ENCODE measurements around the gene ATG101. TPM values are rescaled to one million over a fixed set of nuclear protein-coding genes. Genes with fewer than 3 reads are reported as not detected.

ATG101 gene
- total and polyA plus RNA-seq, 2 donors (not counting 1 experiment from before 2014, with no cell fraction given), result 19.4 to 50.3 TPM

- Histone ChIP-seq H3K27me3 (replicated peaks in 1 of 4; ENCODE audit: control extremely low read depth in 1 of 4, control insufficient read depth in 3 of 4, insufficient read depth in 4 of 4, low read length in 3 of 4) (peaks cover 0 to 2% (median 0%) of the 10 kb centered on the region in 4 experiments), H3K9me3 (ENCODE audit: control extremely low read depth in 1 of 3, control insufficient read depth in 2 of 3, insufficient read depth in 1 of 3, low read length in 2 of 3) (no peaks in the 10 kb centered on the region), H3K79me2 (ENCODE audit: control insufficient read depth, insufficient read depth, low read length) (no peaks in the 10 kb centered on the region), H3K27ac (ENCODE audit: low read length in 2 of 2) (peak overlapping the region; percentile 93 to 96), H2AFZ (ENCODE audit: insufficient read depth, low read depth, low read length, poor library complexity, severe bottlenecking) (peak overlapping the region; percentile 47), H3K4me1 (ENCODE audit: control insufficient read depth in 2 of 2, insufficient read depth in 2 of 2, low read length in 2 of 2) (peaks cover 35 to 56% of the 10 kb centered on the region in 2 donors), H3K9ac (ENCODE audit: low read length) (peak overlapping the region; percentile 67), H4K20me1 (ENCODE audit: control insufficient read depth, insufficient read depth, low read length, poor library complexity, severe bottlenecking) (no peaks in the 10 kb centered on the region), H3K4me2 (replicated peaks; ENCODE audit: low read depth, low read length, poor library complexity, severe bottlenecking) (peak overlapping the region; percentile 87), H3K36me3 (replicated peaks in 1 of 2; ENCODE audit: control extremely low read depth in 1 of 2, control insufficient read depth in 1 of 2, extremely low read depth in 1 of 2, insufficient read depth in 2 of 2, low read length in 1 of 2) (no peaks in the 10 kb centered on the region), H3K4me3 (ENCODE audit: control extremely low read depth in 1 of 5, extremely low read depth in 1 of 5, insufficient read depth in 1 of 5, low read depth in 2 of 5, low read length in 4 of 5) (peak overlapping the region; percentile 32 to 62 (median 57))
- TF ChIP-seq EZH2 (IDR thresholded peaks at IDR 0.05; ENCODE audit: borderline replicate concordance, insufficient read depth, low read depth, low read length, poor library complexity, severe bottlenecking), result no peak
- TF ChIP-seq CTCF (IDR thresholded peaks at IDR 0.05), result no peak
- ChIA-PET POLR2A (interaction anchor here (0.5 to 2.4 kb wide), 8 partner anchors 10 to 187 kb away, joined by 3 to 15 read pairs (median 6); partner anchors contain the start of genes ATG101, NR4A1 and TAMALIN), CTCF (interaction anchor here (1.2 to 32.6 kb wide), 9 partner anchors 9 to 88 kb away, joined by 3 to 1315 read pairs (median 18); partner anchors contain the start of genes ATG101, NR4A1, SMIM41 and TAMALIN)
- Mint-ChIP-seq H3K4me1 (peaks cover 53% of the 10 kb centered on the region), H3K27me3 (no peaks in the 10 kb centered on the region), H3K27ac (peak overlapping the region; percentile 90), H3K4me3 (peak overlapping the region; percentile 84), H3K9me3 (ENCODE audit: insufficient read depth) (no peaks in the 10 kb centered on the region)
- WGBS (ENCODE audit: insufficient coverage), result 31% methylated on average over 9 of the region's 13 CpGs
- intact Hi-C loops (cut with micrococcal nuclease), result loop anchor here (1.0 to 5.0 kb wide), 6 partner anchors 8 to 85 kb away; partner anchors contain the start of genes ACVR1B, ATG101 and NR4A1
- ATAC-seq (ENCODE audit: low read depth) (no peak), DNase-seq (peak; percentile 57)
These were observed 36.2 kb upstream of the ATG101 start for GRCh38 chr12:52033446-52034140.

- intact Hi-C loops (cut with micrococcal nuclease), result no loop called here
- H3K4me1 Mint-ChIP-seq, result peaks cover 67% of the 10 kb centered on the region
- no peak for ATAC-seq (ENCODE audit: low read depth)
- Histone ChIP-seq H3K79me2 (ENCODE audit: control insufficient read depth, insufficient read depth, low read length) (no peaks in the 10 kb centered on the region), H3K9me3 (ENCODE audit: control extremely low read depth in 1 of 3, control insufficient read depth in 2 of 3, insufficient read depth in 1 of 3, low read length in 2 of 3) (no peaks in the 10 kb centered on the region), H3K36me3 (replicated peaks in 1 of 2; ENCODE audit: control extremely low read depth in 1 of 2, control insufficient read depth in 1 of 2, extremely low read depth in 1 of 2, insufficient read depth in 2 of 2, low read length in 1 of 2) (no peaks in the 10 kb centered on the region), H3K4me1 (ENCODE audit: control insufficient read depth in 2 of 2, insufficient read depth in 2 of 2, low read length in 2 of 2) (peaks cover 35 to 58% of the 10 kb centered on the region in 2 donors), H4K20me1 (ENCODE audit: control insufficient read depth, insufficient read depth, low read length, poor library complexity, severe bottlenecking) (no peaks in the 10 kb centered on the region), H3K9ac (ENCODE audit: low read length) (no peak overlapping the region), H3K27ac (ENCODE audit: low read length in 2 of 2) (no peak overlapping the region), H3K27me3 (replicated peaks in 1 of 4; ENCODE audit: control extremely low read depth in 1 of 4, control insufficient read depth in 3 of 4, insufficient read depth in 4 of 4, low read length in 3 of 4) (peaks cover 0 to 2% (median 0%) of the 10 kb centered on the region in 4 experiments), H3K4me2 (replicated peaks; ENCODE audit: low read depth, low read length, poor library complexity, severe bottlenecking) (no peak overlapping the region), H3K4me3 (ENCODE audit: control extremely low read depth in 1 of 5, extremely low read depth in 1 of 5, insufficient read depth in 1 of 5, low read depth in 2 of 5, low read length in 4 of 5) (no peak overlapping the region), H2AFZ (ENCODE audit: insufficient read depth, low read depth, low read length, poor library complexity, severe bottlenecking) (no peak overlapping the region)
- ChIA-PET POLR2A (interaction anchor here (1.2 kb wide), 1 partner anchor 15 kb away, joined by 4 read pairs; the partner anchor contains the start of gene NR4A1), CTCF (interaction anchor here (9.6 to 32.6 kb wide), 2 partner anchors 11 to 40 kb away, joined by 125 to 1315 read pairs; partner anchors contain the start of genes ATG101 and SMIM41)
- no CpG with 5 or more reads among the region's 4 CpGs for WGBS (ENCODE audit: insufficient coverage)
- peak overlapping the region; percentile 50 for H3K4me3 Mint-ChIP-seq
- TF ChIP-seq EZH2 (IDR thresholded peaks at IDR 0.05; ENCODE audit: borderline replicate concordance, insufficient read depth, low read depth, low read length, poor library complexity, severe bottlenecking) (no peak), CTCF (IDR thresholded peaks at IDR 0.05) (no peak)
- H3K9me3 Mint-ChIP-seq (ENCODE audit: insufficient read depth), result no peaks in the 10 kb centered on the region
- H3K27me3 Mint-ChIP-seq, result no peaks in the 10 kb centered on the region
- no peak overlapping the region for H3K27ac Mint-ChIP-seq
- DNase-seq, result no peak
These were observed 34.6 kb upstream of the ATG101 start for GRCh38 chr12:52035190-52035589.
